ENCODE measurements around the gene CDH15.

Gene CDH15

DNA sequence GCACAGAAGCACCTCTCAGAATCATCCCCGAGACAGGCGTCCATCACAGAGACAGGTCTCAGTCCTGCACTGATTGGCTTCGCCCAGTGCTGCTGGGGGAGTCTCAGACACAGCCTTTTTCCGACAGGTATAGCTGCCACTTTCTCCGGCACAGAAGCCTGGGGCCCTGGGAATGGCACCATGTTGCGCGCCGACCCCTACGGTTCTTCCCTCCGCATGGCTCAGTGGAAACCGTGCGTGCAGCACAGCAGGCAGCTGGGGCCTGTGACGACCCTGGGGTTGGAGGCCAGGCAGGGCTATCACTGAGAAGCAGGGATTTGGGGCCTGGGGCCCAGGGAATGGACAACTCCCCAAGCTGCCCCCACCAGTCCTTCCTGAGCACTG lies 29.7 kb upstream of the CDH15 start:
- no peak for DNase-seq

DNA sequence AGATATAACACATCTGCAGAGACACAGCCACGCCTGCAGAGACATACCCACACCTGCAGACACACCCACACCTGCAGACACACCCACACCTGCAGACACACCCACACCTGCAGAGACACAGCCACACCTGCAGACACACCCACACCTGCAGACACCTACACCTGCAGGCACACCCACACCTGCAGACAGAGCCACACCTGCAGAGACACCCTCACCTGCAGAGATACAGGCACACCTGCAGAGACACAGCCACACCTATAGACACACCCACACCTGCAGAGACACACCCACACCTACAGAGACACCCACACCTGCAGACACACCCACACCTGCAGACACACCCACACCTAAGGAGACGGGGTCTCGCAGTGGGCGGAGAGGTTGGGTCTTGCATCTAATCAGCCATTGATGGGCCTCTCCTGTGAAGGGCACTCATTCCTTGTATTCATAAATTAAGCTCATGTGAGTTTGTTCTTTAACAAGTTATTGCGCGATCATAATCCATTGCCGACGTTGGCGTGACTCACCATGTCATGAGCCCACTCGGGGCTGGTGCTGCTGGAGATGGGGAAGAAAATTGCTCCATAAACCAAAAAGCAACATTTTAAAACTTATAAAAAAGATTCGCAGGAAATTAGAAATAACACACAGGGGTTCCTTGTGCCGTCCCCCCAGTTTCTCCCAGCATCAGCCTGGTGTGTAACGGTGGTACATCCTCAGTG lies 28.9 kb upstream of the CDH15 start:
- DNase-seq = no peak

DNA sequence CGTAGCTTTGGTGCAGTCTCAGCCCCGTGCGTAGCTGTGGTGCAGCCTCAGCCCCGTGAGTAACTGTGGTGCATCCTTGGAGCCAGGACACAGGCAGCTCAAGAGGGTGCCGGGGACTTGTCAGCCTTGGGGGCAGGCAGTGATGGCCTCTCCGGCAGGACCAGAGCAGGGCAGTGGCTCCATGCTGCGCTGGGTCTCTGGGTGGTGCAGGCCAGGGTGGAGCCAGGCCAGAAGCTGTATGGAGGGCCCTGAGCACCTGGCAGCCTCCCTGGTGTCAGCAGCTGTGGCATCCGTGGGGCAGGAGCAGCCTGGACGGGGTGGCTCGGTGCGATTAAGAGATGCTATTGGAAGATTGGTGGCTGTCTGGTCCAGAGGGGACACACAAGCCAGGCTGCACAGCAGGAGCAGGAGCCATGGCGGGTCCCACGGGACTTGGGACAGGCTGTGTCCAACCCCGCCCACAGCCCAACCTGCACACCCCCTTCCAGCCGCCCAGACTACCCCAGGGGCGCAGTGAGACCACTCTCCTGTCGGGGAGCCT lies 28.3 kb upstream of the CDH15 start:
- no peak for DNase-seq

DNA sequence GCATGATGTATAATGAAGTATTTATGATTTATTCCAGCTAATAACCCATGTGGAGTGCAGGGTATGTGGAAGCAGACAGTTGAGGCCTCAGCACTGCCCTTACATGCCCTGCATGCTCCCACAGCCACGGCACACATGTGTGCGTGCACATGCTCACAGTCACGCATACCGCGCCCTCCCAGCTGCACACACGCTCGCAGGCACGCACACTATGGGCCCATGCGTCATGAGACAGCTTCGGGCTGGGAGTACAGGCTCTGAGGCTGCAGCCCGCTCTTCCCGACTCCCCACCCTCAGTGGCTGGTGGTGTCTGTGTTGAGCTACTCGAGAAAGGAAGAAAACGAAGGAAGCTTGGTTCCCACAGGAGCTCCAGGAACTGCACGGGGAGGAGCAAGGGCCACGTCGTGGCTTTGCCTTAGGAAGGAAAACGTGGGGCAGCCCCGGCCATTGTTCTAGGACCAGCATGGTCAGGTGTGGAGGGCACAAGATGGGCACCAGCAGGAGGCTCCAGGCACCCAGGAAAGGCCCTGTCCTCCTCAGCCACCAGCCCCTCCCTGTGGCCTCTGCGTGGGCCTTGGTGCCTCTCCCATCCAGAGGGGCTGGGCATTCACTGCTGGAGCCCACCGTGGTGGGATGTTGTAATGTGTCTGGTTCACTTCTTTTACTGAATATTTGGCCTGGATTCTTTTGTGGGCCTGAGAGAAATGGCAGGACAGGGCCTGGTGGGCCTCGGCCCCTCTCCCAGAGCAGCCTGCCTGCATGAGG lies 27.5 kb upstream of the CDH15 start:
- no peak for DNase-seq

DNA sequence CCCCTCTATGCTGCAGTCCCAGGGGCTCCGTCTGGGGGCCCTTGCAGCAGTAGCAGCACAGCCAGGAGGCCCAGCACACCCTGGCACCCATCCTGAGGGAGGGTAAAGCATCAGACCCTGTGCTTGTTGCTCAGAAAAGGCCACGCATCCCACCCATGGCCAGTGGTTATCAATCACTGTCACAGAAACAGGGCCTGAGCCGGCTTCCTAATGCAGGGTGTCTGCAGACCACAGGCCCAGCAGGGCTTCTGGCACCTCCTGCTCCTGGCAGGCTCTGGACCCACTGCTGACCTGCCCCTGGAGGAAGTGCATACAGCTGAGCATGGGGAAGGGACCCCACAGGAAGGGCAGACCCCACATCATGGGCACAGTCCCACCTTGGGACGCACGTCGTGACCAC lies 26.9 kb upstream of the CDH15 start:
- no peak for DNase-seq

DNA sequence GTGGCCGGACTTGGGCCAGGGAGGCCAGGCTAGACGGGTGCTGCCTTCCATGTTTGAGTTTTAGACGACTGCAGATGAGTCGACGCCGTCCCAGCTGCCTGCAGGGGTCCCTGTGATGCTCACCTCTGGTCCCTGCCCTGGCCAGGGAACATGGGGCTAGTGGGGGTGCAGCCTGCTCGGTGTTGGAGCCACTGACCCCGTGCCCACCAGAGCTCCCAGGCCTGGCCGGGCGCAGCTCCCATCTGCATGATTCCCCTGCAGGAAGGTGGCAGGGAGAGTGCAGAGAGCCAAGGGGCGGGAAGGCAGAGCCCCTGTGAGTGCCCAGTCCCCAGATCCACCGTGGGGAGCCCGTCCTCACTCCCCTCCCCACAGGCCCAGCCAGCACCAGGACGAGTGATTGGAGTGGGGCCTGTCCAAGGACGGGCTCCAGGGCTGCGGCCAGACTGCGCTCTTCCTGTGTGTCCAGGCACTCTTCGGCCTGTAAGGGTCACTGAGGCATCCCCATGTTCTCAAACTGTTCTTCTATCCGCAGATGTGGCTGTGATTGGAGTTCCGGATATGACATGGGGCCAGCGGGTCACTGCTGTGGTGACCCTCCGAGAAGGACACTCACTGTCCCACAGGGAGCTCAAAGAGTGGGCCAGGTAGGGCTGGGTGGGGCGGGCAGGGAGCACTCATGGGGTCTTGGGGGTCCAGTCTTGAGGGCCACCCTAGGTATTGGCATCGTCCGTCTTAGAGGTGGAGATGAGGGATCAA lies 26.0 kb upstream of the CDH15 start:
- DNase-seq = no peak

DNA sequence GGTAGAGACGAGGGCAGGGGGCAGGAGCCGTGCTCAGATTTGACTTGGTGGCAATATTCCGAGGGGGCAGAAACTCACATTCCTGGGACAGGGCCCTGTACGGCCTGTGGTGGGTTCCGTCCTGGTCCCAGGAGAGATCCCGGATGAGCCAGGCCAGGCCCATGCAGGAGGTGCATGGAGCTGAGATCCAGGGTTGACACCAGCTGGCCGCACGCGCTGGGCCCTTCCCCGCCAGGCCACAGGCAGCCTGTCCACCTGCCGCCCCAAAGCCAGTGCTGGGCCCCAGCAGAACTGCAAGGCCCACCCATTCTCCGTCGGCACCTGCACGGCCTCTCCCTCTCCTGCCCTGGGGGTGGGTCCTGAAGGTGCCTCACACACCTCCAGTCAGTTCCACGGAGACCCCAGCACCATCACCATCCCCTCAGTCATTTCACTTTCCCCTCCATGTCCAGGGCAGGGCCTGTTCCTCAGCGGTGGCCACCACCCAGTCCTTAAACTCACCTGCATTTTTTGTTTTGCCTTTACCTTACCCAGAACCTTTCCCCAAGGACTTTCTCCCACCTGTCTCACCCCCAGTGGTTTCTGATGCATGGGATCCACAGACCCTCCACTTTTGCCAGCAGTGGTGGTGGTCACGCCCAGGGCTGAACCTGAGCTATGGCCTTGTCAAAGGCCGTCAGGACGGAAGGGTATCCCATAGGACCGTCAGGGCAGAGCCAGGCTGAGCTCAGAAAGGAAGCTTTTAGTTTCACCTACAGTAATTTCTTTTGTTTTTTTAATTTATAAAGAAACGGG lies 25.1 kb upstream of the CDH15 start:
- DNase-seq = no peak

DNA sequence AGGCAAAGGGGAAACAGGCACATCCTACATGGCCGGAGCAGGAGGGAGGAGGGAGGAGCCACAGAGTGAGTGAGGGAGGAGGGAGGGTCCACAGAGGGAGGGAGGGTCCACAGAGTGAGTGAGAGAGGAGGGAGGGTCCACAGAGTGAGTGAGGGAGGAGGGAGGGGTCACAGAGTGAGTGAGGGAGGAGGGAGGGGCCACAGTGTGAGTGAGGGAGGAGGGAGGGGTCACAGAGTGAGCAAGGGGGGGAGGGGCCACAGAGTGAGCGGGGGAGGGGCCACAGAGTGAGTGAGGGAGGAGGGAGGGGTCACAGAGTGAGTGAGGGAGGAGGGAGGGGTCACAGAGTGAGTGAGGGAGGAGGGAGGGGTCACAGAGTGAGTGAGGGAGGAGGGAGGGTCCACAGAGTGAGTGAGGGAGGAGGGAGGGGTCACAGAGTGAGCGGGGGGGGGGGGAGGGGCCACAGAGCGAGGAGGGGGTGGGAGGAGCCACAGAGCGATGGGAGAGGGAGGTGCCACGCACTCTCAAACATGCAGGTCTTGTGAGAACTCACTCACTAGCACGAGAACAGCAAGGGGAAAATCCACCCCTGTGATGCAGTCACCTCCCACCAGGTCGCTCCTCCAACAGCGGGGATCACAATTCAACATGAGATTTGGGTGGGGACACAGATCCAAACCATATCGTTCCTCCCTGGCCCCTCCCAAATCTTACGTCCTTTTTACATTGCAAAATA lies 24.3 kb upstream of the CDH15 start:
- no peak for DNase-seq

DNA sequence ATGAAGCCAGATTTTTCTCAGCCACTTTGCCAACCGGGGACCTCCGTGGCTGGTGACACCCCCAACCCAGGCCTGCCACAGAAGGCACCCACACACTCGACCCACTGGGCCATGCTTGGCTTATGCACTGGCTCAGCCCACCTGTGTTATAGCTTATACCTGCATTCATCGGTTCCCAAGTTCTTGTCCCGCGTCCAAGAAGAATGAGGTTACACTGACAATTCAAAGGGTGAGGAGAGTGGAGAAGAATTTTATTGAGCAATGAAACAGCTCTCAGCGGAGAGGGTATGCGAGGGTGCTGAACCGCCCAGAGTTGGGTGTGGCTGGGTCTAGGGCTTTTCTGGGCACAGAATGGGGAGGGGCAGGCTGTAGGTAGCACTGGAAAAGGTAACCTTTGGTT lies 22.2 kb upstream of the CDH15 start:
- no peak for DNase-seq

DNA sequence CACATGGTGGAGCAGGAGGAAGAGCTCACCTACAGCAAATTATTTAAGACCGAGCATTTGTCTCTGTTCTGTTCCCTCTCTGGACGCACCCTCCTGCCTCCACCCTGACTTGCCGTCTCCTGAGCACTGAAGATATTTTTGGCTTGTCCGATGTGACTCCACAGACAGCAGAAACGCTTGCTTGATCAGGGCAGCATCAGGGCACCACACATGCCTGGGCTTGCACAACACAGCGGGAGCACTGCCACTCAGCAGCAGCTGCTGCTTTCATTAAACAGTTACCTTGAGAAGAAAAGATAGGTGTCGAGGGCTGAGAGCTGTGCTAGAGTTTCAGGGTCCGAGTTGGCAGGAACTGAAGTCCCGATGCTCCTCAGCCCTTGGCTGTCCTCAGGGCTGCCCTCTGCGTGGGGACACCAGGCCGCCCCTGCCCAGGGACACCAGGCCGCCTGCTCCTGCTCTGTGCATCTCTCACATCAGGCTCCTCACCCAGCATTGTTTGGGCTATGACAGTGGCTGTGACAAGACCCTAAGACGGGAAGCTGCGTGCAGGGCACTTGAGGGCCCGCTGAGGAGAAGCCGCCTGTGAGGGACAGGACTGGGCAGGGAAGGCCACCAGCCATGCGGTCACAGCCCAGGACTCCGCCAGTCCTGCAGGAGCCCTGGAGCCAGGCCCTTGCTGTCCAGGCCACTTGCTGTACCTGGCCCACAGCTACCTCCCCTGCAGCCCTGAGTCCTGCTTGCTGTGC lies 21.3 kb upstream of the CDH15 start:
- no peak for DNase-seq

DNA sequence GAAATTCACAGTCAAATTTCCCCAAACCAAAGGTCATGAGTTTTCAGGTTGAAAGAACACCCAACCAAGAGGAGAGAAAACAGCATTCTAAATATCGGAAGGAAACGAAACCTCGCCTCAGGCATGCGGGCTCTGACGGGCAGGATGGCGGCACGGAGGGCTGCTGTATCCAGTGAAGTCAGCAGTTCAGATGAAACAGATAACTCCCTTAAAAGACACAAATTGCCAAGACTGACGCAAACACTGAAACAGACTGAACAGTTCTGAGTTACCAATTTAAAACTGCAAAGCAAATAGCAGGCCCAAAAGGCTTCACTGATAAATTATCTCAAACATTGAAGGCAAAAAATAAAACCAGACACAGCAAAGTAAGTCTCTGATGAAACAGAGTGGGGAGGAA lies 20.6 kb upstream of the CDH15 start:
- no peak for DNase-seq

DNA sequence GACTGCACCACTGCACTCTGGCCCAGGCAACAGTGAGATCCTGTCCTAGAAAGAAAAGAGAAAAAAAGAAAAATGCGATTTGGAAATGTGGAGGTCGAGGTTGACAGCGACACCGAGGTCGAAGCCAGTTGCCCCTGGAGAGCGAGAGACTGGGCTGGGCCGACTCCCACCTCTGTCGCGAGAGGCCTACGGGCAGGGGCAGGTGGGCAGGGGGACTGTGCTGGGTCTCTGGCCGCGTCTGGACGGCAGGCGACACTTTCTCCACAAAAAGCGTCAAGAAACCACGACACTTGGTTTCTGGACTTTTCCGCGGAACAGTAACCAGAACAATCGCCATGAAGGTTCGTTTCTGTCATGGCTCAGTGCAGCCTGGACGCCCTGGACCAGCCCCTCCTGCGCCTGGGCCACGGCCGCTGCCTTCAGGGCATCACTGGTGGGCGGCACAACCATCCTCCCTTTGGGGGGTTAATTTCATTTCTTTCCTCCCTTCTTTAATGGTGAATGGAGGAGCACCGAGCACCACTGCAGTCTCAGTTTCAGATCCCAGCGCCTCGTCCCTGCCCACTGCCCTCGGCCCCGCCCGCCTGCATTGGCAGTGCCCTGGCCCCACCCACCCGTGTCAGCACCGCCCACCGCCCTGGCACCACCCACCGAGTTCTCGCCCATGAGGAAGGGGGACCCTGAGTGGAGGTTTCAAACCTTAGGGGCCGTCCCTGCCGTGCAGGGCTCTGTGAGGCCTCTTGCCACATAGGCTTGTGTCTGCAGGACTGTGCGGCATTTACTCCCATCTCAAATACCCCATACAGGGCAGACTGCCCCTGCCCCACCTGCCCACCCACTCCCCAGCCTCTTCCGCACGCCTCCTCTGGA lies 18.5 kb upstream of the CDH15 start:
- no peak for DNase-seq

DNA sequence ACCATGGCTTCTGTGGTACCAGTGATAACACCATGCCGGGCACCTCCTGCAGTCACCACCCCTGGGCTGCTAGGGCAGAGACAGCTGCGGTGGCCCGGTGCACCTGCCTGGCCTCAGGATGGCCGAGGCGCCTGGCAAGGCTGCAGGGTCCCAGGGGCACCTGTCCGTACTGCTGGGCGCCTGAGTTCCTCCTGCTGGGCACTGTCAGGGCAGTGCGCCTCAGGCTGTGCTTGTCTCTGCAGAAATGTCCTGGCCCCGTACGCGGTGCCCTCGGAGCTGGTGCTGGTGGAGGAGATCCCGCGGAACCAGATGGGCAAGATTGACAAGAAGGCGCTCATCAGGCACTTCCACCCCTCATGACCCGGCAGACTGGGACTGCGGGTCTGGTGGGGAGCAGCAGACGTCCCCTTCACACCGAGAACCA lies 17.7 kb upstream of the CDH15 start:
- no peak for DNase-seq

DNA sequence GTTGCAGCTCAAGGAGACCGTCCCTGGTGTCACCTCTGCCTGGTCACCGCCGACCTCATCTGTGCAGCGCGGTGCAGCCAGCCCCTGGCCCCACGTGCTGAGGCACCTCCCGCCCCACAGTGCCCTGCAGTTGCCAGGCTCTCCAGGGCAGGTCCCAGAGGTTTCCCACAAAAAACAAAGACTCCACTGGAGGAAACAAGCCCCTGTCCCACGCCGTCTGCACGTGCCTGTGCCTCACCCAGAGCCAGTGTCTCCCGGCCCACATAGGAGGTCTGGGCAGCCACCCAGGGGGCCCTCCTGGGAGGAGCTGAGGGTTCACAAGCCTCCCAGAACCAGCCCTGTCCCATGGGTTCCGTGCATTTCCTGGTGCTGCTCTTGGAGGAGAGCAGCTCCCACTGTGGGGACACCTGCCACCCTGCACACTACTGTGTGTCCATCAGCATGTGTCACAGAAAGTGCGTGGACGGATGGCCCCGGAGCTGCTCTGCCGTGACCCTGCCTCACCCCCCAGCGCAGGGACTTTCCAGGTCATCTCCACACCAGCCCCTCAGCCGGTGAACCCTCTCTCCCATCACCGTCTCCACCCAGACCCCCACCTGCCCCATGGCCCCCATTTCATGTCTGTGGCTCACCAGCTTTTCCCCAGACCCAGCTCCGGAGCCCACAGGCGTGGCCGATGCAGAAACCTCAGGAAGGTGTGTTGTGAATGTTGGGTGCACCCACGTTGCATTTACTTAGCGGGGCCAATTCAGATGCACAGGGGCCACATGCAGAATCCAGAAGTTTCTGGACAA lies 17.0 kb upstream of the CDH15 start:
- DNase-seq = no peak

DNA sequence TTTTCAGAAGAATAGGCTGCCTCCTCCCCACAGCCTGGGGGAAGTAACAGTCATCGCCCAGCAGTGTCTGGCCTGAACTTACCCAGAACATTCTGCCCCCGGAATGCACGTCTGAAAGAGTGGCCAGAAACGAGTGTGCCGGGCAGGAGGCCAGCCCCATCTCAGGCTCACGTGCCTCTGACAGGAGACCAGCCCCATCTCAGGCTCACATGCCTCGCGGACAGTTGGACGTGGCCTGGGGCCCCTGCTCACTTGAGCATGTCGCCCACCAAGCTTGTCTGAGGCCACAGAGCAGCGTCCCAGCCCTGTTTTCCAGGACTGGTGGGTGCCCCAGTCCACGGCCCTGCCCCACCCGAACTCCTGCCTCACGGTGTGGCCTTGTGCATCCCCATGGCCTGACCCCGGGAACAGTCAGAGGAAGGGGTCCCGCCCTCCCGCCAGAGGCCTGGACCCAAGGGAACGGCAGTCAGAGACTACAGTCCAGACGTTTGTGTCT lies 16.3 kb upstream of the CDH15 start:
- DNase-seq = no peak

DNA sequence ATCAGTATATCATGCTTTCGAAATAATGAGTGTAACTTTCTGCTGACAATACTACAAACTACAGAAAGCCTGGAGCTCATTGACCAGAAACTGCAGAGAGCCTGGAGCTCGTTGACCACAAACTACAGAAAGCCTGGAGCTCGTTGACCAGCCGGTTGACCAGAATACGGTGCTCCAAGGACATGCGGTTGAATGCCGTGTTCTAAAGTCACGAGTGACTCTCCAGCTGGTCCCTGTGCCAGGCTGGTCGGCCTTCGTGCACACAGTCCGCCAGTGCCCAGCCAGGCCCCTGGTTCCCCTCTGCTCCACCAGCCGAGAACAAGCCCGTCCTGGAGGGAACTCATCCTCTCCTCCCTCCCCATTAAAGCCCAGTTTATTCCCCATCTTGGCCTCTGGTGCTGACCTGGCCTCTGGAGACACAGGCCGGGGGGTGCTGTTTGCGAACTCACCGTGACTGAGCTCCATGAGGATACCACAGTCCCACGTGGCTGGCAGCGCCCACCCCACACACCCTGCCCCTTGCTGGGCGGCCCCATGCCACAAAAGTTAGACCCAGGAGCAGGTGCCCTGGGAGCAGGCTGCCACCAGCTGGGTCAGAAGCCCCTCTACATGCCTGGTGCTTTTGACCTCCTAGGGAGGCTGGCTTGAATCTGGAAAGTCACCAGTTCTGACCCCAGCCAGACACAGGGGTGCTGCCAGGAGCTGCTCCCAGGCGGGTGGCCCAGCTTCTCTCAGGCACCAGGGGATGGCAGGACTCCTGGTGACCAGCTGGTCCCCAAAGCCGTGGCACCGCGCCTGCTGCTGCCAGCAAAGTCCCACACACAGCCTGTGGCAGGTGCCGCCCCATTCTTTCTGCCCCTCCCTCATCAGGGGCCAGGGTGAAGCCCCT lies 15.5 kb upstream of the CDH15 start:
- DNase-seq = no peak

DNA sequence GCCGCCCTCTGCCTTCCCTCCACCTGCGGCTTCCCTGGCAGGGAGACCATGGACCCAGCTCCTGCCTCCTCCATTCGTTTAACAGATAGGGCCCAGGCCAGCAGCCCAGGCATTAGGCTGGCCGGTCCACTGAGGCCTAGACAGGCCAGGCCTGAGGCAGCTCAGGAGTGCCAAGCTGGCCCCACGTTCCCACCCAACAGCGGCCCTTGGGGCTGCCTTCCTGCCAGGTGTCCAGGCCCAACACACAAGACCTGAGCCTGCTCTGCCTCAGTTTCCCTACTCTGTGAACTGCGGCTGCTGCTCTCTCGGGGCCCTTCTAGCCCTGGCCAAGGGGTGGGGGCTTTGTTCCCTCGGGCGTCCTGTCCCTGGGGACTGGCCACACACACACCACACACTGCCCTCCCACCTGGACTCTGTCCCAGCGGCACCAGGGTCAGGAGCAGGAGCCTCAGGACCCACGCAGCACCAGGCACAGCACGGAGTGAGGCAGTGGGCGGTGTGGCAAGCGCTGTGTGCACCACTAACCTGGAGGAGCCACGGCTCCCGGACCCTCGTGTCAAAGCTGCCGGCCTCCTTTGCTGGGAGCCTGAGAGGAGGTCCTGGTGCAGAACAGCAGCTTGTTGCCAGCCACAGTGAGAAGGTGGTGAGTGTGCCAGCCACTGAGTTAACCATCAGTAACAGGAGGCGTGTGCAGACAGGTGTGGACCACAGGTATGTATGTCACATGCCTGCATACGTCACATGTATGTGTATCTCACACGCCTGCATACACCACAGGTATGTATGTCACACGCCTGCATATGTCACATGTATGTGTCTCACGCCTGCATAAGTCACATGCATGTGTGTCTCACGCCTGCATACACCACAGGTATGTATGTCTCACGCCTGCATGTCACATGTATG lies 14.6 kb upstream of the CDH15 start:
- no peak for DNase-seq
